Measurements from ENCODE around the gene URB1.
"Not testable (repeated sequence)": the region's sequence is repeated elsewhere in the genome, so short reads cannot be mapped to it uniquely, and the experiment has no call there.

The URB1 gene

GRCh38 chr21:32370998-32371766 is 21.6 kb downstream of the URB1 start:
- no peak for DNase-seq

DNA sequence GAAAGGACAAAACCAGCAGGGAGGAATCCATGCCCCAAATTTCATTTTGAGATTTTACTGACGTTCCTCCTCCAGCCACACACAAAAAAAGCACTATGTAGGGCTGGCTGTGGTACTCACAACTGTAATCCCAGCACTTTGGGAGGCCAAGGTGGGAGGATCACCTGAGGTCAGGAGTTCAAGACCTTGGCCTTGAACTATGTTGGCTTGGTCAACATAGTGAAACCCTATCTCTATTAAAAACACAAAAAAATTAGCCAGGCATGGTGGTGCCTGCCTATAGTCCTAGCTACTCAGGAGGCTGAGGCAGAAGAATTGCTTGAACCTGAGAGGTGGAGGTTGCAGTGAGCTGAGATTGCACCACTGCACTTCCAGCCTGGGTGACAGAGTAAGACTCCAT is 23.9 kb downstream of the URB1 start:
- not testable (repeated sequence) for DNase-seq

DNA sequence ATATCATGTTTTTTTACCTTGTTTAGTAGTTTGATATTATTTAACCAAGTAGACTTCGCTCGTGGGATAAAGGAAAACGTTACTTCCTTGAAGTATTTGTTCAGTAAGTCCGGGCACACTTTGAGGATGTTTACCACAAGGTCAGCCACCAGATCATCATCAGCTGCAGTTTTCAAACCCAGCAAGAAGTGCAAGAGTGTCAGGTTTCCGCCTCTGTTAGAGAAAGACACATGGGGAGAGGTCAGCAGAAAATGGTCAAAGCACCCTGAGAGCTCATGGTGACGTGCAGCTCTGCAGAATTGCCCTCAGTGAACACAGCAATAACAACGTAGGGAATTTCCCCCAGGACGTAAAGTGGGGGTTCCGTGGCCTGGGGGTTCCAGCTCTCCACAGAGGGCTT is 24.4 kb downstream of the URB1 start:
- no peak for DNase-seq

- DNase-seq: no peak
Observed at GRCh38 chr21:32367158-32367557, 25.7 kb downstream of the URB1 start.

DNA sequence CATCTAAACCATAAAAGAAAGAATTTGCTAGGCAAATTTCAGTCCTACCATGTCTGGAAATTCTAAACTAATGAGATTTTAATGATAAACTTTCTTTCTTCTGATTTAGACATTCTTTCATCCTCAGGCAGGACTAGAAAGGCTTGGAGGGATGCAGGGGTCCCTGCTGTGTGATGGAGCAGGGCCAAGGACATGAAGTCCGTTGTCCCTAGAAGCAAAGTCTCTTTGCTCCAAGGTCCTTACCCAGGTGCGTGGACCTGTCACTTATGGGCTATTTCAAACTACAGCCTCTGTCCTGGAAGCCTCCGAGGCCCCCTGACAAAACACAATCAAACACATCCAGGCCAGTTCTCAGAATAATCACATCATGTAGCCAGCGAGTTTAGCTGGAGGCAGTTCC is 26.6 kb downstream of the URB1 start:
- no peak for DNase-seq

GRCh38 chr21:32364796-32365195 is 28.0 kb downstream of the URB1 start:
- no peak for DNase-seq

- DNase-seq: no peak
Observed at GRCh38 chr21:32364387-32364786, 28.4 kb downstream of the URB1 start.

DNA sequence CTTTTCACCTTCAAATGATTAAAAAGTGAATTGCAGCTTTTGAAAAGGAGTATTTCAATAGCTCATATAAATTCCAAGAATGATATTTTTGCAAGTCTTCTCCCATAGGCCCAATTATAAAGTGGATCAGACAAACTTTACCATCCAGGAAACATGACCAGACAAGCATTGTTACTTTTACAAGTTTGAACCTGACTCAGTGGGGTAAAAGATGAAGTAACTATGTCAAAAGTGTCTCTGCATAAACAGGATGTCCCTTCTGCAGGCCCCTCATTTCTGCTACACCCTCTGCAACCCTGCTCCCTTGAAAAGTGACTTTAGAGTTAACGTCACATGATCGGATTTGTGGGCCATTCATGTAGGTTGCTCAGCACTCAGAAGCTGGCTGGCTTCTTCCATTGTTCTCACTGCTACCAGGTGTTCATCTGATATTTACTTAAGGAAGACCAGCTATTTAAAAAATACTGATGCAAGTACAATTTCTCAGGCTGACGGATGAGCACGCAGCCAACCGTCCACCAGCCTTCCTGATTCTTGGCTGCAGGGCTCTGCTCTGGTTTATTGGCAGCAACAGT is 32.3 kb downstream of the URB1 start:
- DNase-seq: no peak

- DNase-seq: no peak
Observed at GRCh38 chr21:32359719-32360260, 33.0 kb downstream of the URB1 start.

GRCh38 chr21:32356874-32357395 is 35.9 kb downstream of the URB1 start:
- DNase-seq: no peak

GRCh38 chr21:32353002-32353711 is 39.7 kb downstream of the URB1 start:
- DNase-seq: no peak

DNA sequence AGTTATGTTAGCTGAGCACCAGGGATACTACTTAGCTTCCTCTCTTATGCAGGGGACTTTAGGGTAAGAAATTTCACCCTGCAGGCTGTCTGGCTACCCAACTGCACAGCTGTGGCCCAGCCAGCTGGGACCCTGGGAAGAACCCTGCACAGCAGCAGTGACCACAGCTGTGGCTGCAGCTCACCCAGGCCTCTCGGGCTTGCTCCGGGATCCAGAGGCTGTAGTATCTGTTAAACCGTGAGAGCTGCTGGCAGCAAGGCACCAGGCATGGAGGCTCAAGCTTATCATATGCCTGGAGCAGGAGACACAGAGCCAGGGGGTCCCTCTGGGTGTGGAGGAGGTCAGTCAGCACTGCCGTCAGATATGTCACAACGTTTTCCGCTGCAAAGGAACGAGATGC is 40.3 kb downstream of the URB1 start:
- no peak for DNase-seq

GRCh38 chr21:32351428-32351827 is 41.4 kb downstream of the URB1 start:
- DNase-seq: no peak

DNA sequence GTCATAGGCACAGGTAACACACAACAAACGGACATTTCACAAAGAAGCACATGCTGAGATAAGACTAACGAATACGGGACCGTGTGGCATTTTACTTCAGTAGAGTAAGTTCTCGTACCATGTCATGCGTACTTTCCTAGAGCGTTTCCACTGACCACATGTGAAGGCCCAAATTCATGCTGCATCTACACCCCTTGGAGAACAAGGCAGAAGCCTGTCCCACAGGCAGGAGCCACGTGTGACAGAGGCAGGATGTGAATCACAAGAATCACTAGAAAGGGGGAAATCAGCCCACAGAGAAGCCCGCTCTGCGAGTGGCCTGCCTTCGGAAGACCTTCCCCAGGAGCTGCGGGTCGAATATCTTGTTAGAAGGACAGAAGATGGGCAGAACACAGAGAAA is 41.8 kb downstream of the URB1 start:
- no peak for DNase-seq

DNA sequence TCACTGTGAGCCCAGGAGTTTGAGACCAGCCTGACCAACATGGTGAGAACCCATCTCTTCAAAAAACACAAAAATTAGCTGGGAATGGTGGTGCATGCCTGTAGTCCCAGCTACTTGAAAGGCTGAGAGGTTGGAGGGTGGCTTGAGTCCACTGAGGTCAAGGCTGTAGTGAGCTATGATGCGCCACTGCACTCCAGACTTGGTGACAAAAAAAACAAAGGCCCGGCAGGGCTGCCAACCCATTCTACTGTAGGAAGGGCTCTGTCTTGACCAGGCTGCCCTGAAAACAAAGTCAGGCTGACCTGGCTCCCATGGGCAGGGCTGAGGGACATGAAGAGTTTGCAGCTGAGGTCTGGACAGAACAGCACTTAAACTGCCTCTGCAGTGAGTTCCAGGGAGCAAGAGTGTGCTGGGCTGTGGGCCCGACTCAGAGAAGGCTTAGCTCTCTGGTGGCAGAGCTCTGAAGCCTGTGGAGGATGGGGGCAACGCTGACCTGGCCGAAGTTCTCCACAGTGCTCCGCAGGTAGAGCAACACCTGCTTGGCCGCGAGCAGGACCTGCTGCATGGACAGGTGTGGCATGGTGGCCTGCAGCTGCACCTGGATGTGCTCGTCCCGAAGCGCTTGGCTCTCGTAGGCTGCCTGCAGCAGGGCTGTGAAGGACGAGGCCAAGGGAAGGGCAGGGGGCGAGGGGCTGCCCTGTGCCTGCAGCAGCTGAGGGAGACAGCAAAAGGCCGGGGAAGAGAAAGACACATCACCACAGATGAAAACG is 42.4 kb downstream of the URB1 start:
- no peak for DNase-seq

- DNase-seq: no peak
Observed at GRCh38 chr21:32349333-32349944, 43.4 kb downstream of the URB1 start.

- DNase-seq: no peak
Observed at GRCh38 chr21:32348604-32349332, 44.0 kb downstream of the URB1 start.

GRCh38 chr21:32347977-32348376 is 44.8 kb downstream of the URB1 start:
- DNase-seq: no peak

- no peak for DNase-seq
Observed at GRCh38 chr21:32347351-32347750, 45.5 kb downstream of the URB1 start.

DNA sequence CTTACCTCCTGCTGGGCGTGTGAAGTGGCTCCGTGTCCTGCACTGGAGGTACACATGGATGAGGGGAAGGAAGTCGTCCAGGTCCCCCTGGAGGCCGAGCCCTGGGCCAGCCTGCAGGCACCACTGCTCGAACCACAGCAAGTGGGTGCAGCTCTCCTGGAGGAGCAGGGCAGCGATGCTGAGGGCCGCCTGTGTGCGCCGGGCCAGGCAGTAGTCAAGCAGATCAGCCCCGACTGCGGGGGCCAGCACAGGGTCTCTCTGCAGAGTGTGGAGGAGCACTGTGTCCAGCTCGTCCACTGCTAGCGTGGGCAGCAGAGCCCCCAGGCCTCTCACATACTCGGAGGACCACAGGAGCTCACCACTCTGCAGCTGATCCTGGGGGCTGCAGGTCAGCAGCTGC is 45.9 kb downstream of the URB1 start:
- no peak for DNase-seq
